GM21576 (cell line): Measurements from ENCODE around the gene ZNF362.

Experiments used
- ATAC-seq: cut with Tn5 transposase; IDR thresholded peaks from one replicate; pipeline ENCODE4 v1.9.1; 2021; ENCODE audit warnings: mild to moderate bottlenecking, moderate library complexity; ENCODE audit not compliant: unreplicated experiment

The ZNF362 gene

GRCh38 chr1:33244143-33244808 is 12.0 kb upstream of the ZNF362 start:
- ATAC-seq: no peak

GRCh38 chr1:33244809-33245186 is 11.5 kb upstream of the ZNF362 start:
- no peak for ATAC-seq

- ATAC-seq: no peak
Measured at GRCh38 chr1:33246171-33246570, 10.1 kb upstream of the ZNF362 start.

- no peak for ATAC-seq
Measured at GRCh38 chr1:33247545-33247944, 8.7 kb upstream of the ZNF362 start.

- ATAC-seq: no peak
Measured at GRCh38 chr1:33248244-33248643, 8.0 kb upstream of the ZNF362 start.

- ATAC-seq: no peak
Measured at GRCh38 chr1:33249422-33249821, 6.9 kb upstream of the ZNF362 start.

- ATAC-seq: no peak
Measured at GRCh38 chr1:33250217-33250616, 6.1 kb upstream of the ZNF362 start.

GRCh38 chr1:33250724-33251123 is 5.6 kb upstream of the ZNF362 start:
- ATAC-seq: no peak

GRCh38 chr1:33254491-33254890 is 1.8 kb upstream of the ZNF362 start:
- ATAC-seq: no peak

GRCh38 chr1:33255347-33256220 is 708 bp upstream of the ZNF362 start:
- no peak for ATAC-seq

- no peak for ATAC-seq
Measured at GRCh38 chr1:33256221-33256470, 146 bp upstream of the ZNF362 start.

- no peak for ATAC-seq
Measured at GRCh38 chr1:33257207-33257771, 997 bp downstream of the ZNF362 start.

- no peak for ATAC-seq
Measured at GRCh38 chr1:33257772-33258712, 1.8 kb downstream of the ZNF362 start.

GRCh38 chr1:33258788-33259274 is 2.5 kb downstream of the ZNF362 start:
- no peak for ATAC-seq

- ATAC-seq: no peak
Measured at GRCh38 chr1:33259879-33260278, 3.6 kb downstream of the ZNF362 start.

GRCh38 chr1:33260439-33260838 is 4.1 kb downstream of the ZNF362 start:
- ATAC-seq: no peak

- ATAC-seq: no peak
Measured at GRCh38 chr1:33261344-33261743, 5.1 kb downstream of the ZNF362 start.

GRCh38 chr1:33263890-33264504 is 7.7 kb downstream of the ZNF362 start:
- no peak for ATAC-seq

GRCh38 chr1:33265780-33266605 is 9.7 kb downstream of the ZNF362 start:
- ATAC-seq: no peak

GRCh38 chr1:33266766-33267165 is 10.5 kb downstream of the ZNF362 start:
- ATAC-seq: no peak
